ENCODE results near the gene CAPS2. TPM values are rescaled to one million over a fixed set of nuclear protein-coding genes. Genes with fewer than 3 reads are reported as not detected.

The CAPS2 gene
- 2.1 TPM for total RNA-seq (ENCODE audit: unreplicated experiment)
- long read RNA-seq = 0 reads

DNA sequence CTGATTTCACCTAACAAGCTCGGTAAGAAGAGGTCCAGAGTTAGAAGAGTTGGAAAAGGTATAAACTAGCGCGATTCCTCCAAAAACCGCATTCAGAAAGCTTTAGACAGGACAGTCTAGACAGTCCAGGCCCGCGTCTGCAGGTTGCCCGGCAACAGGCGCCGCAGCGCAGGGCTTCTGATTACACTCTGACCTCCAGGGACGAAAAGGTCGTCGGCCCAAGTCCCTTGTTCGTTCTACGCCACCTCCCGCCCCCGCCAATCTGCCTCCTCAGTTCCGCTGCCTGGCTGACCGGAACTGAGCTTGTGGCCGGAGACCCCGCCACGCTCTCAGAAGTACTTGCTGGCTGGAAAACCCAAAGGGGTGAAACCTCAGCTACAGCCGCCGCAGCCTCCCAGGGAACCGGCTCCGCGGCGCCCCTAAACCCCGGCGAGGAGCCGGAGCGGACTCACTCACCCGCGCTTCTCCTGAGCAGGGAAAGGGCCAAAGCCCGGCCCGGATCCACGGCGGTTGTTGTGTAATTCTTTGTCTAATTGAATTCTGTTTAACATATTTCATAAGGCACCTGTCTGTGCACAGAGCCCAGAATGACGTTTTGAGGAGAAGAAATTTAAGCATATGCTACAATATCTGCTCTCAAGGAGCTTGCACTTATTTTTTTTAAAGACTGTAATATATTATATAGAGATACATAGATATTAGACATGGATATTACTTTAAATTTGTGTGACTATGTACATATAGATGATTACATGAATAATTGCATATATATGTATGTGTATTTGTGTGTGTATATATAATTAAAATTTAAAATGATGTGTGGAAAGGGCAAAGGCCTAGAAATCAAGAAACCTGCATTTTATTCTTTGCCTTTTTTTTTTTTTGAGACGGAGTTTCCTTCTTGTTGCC lies at the start of gene CAPS2:
TSS of gene CAPS2 (minus strand) at position 407 of the 909 bp plus-strand sequence. CDS start 3,826 bp downstream, outside the sequence.
- Mint-ChIP-seq H3K4me3 (ENCODE audit: unreplicated experiment) (peak within 1 kb of the TSS; percentile 96), H3K27me3 (ENCODE audit: unreplicated experiment) (no peaks in the 10 kb centered on the region), H3K4me1 (ENCODE audit: unreplicated experiment) (no peaks in the 10 kb centered on the region), H3K27ac (ENCODE audit: unreplicated experiment) (peak within 1 kb of the TSS; percentile 74), H3K36me3 (ENCODE audit: low read depth, unreplicated experiment) (no peaks in the 10 kb centered on the region), H3K9me3 (ENCODE audit: unreplicated experiment) (no peaks in the 10 kb centered on the region)
- DNase-seq (ENCODE audit: low spot score) = peak; percentile 85
- TF ChIP-seq, protein P1, sequence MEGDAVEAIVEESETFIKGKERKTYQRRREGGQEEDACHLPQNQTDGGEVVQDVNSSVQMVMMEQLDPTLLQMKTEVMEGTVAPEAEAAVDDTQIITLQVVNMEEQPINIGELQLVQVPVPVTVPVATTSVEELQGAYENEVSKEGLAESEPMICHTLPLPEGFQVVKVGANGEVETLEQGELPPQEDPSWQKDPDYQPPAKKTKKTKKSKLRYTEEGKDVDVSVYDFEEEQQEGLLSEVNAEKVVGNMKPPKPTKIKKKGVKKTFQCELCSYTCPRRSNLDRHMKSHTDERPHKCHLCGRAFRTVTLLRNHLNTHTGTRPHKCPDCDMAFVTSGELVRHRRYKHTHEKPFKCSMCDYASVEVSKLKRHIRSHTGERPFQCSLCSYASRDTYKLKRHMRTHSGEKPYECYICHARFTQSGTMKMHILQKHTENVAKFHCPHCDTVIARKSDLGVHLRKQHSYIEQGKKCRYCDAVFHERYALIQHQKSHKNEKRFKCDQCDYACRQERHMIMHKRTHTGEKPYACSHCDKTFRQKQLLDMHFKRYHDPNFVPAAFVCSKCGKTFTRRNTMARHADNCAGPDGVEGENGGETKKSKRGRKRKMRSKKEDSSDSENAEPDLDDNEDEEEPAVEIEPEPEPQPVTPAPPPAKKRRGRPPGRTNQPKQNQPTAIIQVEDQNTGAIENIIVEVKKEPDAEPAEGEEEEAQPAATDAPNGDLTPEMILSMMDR (IDR thresholded peaks at IDR 0.05; ENCODE audit: unreplicated experiment) = no peak

DNA sequence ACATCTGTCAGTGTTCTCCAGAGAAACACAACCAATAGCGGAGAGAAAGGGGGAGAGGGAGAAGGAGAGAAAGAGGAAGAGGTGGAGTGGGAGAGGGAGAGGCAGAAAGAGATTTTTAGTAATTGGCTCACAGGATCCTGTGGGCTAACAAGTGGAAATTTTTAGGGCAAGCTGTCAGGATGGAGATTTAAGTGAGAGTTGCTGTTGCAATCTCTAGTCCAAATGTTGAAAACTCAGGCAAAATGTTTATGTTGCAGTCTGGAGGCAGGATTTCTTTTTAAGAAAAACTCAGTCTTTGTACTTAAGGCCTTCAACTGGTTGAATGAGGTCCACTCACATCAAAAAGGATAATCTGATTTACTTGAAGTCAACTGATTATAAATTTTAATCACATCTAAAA lies 48.2 kb upstream of the CAPS2 start:
- H3K36me3 Mint-ChIP-seq (ENCODE audit: low read depth, unreplicated experiment) = no peaks in the 10 kb centered on the region
- no peak overlapping the region for H3K4me3 Mint-ChIP-seq (ENCODE audit: unreplicated experiment)
- TF ChIP-seq, protein P1 (IDR thresholded peaks at IDR 0.05; ENCODE audit: unreplicated experiment) = no peak
- no peaks in the 10 kb centered on the region for H3K9me3 Mint-ChIP-seq (ENCODE audit: unreplicated experiment)
- H3K27ac Mint-ChIP-seq (ENCODE audit: unreplicated experiment) = no peak overlapping the region
- DNase-seq (ENCODE audit: low spot score) = no peak
- H3K4me1 Mint-ChIP-seq (ENCODE audit: unreplicated experiment) = no peaks in the 10 kb centered on the region
- H3K27me3 Mint-ChIP-seq (ENCODE audit: unreplicated experiment) = no peaks in the 10 kb centered on the region

GRCh38 chr12:75374971-75375370 lies 44.8 kb upstream of the CAPS2 start:
- Mint-ChIP-seq H3K4me3 (ENCODE audit: unreplicated experiment) (no peak overlapping the region), H3K27ac (ENCODE audit: unreplicated experiment) (no peak overlapping the region), H3K27me3 (ENCODE audit: unreplicated experiment) (no peaks in the 10 kb centered on the region), H3K36me3 (ENCODE audit: low read depth, unreplicated experiment) (no peaks in the 10 kb centered on the region), H3K9me3 (ENCODE audit: unreplicated experiment) (no peaks in the 10 kb centered on the region), H3K4me1 (ENCODE audit: unreplicated experiment) (no peaks in the 10 kb centered on the region)
- TF ChIP-seq, protein P1 (IDR thresholded peaks at IDR 0.05; ENCODE audit: unreplicated experiment) = no peak
- no peak for DNase-seq (ENCODE audit: low spot score)

- Mint-ChIP-seq H3K27ac (ENCODE audit: unreplicated experiment) (no peak overlapping the region), H3K4me3 (ENCODE audit: unreplicated experiment) (no peak overlapping the region), H3K9me3 (ENCODE audit: unreplicated experiment) (no peaks in the 10 kb centered on the region), H3K36me3 (ENCODE audit: low read depth, unreplicated experiment) (no peaks in the 10 kb centered on the region), H3K4me1 (ENCODE audit: unreplicated experiment) (no peaks in the 10 kb centered on the region), H3K27me3 (ENCODE audit: unreplicated experiment) (no peaks in the 10 kb centered on the region)
- TF ChIP-seq, protein P1 (IDR thresholded peaks at IDR 0.05; ENCODE audit: unreplicated experiment) = no peak
- no peak for DNase-seq (ENCODE audit: low spot score)
These were observed 36.5 kb upstream of the CAPS2 start for GRCh38 chr12:75366629-75367028.

GRCh38 chr12:75364919-75365318 lies 34.8 kb upstream of the CAPS2 start:
- H3K4me3 Mint-ChIP-seq (ENCODE audit: unreplicated experiment) = no peak overlapping the region
- H3K27ac Mint-ChIP-seq (ENCODE audit: unreplicated experiment) = no peak overlapping the region
- no peaks in the 10 kb centered on the region for H3K36me3 Mint-ChIP-seq (ENCODE audit: low read depth, unreplicated experiment)
- H3K4me1 Mint-ChIP-seq (ENCODE audit: unreplicated experiment) = no peaks in the 10 kb centered on the region
- H3K9me3 Mint-ChIP-seq (ENCODE audit: unreplicated experiment) = no peaks in the 10 kb centered on the region
- TF ChIP-seq, protein P1 (IDR thresholded peaks at IDR 0.05; ENCODE audit: unreplicated experiment) = no peak
- no peaks in the 10 kb centered on the region for H3K27me3 Mint-ChIP-seq (ENCODE audit: unreplicated experiment)
- no peak for DNase-seq (ENCODE audit: low spot score)

Data from endothelial cell (in vitro differentiated cells).